Stimulated activated CD8-positive, alpha-beta memory T cell treated with anti-CD3 and anti-CD28 coated beads, Interleukin-12 subunit alpha, Interleukin-12 subunit beta, amount 100 ng/mL, for 24 hours (primary cell): ENCODE results near the gene FKBP6.
A peak's percentile ranks its signal among the peaks of the same experiment; 100 is the strongest.
"Not testable (repeated sequence)": the region's sequence is repeated elsewhere in the genome, so short reads cannot be mapped to it uniquely, and the experiment has no call there.

Source experiments
- DNase-seq: peaks from one replicate; pipeline ENCODE4 v3.0.0-alpha.2; 2020; ENCODE audit errors: extremely low read depth

Gene FKBP6

DNA sequence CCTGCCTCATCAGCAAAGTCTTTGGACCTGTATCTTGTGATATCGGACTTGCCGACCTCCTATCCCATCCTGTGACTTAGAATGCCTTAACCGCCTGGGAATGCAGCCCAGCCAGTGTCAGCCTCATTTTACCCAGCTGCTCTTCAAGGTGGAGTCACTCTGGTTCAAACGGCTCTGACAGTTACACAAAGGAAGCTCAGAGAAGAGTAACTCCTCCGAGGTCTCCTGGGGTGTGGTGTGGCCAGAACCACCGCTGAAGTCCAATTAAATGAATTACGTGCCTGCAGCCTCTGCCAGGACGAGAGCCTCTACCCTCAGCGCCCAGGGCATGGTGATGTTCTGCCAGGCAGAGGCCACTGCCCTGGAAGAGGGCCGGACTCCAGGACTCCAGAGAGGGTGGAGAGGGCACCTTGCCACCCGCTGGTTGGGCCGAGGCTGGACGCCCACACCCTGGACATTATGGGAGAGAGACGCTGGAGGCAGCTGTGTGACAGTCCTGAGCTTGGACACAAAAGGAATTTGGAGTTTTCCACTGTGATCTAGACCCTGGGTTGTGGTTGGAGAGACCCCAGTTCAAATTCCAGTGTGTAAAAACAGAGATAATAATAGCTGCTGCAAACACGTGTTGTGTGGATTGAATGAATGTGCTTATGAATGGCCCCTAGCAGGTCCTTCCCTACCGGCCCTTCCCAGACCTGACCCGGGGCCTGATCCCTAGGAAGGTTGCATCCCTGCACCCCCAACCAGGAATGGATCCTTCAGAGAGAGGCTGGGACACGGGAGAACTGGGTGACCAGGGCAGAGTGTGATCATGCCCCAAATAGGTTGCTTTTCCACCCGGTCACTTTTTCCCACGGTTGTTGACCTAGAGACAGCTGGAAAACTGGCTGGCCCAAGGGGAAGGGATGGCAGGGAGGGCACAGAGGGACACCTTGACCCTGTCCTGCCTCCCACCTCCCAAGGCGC, 67.9 kb downstream of the FKBP6 start:
- DNase-seq, result no peak

DNA sequence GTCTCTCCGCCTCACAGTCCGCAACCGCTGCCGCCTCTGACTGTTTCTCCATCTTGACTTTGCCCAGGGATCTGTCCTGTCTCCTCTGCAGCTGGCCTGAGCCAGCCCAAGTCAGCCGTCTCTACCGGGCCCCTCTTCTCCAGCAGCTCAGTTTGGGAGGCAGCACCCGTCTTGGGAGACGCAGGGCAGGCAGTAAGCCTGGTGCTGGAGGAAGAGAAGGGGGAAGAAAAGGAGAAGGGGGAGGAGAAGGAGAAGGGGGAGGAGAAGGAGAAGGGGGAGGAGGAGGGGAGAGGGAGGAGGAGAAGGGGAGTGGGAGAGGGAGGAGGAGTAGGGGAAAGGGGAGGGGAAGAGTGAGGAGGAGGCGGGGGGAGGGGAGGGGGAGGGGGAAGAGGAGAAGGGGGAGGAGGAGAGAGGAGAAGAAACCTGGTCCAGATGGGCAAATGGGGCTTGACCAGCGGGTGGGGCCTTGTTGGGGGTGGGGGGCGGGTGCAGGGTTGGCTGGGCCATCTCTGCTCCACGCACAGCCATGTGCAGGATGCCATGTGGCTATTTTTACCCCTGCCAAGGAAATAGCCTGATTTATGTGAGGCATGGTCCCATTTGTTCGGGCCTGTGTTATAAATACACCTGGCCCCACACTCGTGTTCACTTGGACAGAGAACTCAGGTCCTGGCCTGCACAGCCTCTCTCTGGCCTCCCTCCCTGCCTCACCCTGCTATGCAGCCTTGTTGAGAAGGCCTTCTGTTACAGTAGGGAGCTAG, 69.7 kb downstream of the FKBP6 start:
- DNase-seq, result no peak

DNA sequence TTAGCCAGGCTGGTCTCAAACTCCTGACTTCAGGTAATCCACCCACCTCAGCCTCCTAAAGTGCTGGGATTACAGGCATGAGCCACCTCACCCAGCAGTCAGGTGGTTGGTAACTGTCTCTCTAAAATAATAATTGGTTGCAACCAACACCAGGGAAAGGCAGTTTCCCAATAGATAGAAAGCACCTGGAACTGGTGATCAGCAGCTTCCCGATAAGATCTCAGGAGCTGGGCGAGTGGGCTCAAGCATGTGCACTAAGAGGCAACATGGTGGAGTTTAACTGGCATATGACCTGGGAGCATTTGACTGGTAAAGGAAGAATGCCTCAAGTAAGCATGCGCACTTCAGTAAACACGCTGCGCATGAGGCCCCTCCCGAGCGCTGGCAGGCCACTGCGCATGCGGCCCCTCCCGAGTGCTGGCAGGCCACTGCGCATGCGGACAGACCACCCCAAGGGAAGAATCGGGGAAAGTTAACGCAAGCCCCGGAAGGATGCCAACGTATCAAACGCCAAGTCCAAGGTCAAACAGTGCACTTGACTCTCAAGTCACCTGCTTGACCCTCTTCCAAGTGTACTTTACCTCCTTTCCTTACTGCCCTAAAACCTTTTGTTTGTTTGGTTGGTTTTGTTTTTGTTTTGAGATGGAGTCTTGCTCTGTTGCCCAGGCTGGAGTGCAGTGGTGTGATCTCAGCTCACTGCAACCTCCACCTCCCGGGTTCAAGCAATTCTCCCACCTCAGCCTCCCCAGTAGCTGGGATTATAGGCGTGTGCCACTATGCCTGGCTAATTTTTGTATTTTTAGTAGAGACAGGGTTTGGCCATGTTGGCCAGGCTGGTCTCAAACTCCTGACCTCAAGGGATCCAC, 71.5 kb downstream of the FKBP6 start:
- peak; percentile 33 for DNase-seq

DNA sequence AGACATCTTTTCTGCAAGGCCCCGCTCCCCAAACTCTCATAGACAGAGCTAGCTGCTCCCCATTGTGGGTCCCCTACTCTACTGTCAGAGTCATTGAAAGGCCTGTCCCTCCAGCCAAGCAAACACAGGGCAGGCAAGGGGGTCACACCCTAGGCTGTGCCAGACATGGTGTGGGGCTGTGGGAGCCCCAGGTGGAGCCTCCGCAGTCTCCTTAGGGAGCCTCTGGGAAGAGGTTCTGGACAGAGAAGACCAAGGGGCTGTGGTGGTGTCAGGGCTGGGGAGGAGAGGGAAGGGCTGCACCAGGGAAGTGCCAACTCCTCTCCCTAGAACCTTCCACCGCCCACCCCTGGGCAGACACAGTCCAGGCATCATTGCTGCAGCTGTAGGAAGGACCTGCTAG, 76.9 kb downstream of the FKBP6 start:
- not testable (repeated sequence) for DNase-seq
